ENCODE data around the gene BDKRB2. TPM values are rescaled to one million over a fixed set of nuclear protein-coding genes. Genes with fewer than 3 reads are reported as not detected.

BDKRB2 gene
- total RNA-seq, 1 donor from 2014 or later: 7.9 TPM

- no peak overlapping the region for H3K4me3 ChIP-seq
- no peaks in the 10 kb centered on the region for H3K36me3 ChIP-seq
- no peak for DNase-seq (ENCODE audit: low spot score in 2 of 2)
- intact Hi-C loops (cut with DNase I): no loop called here
- no peak overlapping the region for H3K27ac ChIP-seq
- H3K9me3 ChIP-seq: no peaks in the 10 kb centered on the region
- no peaks in the 10 kb centered on the region for H3K27me3 ChIP-seq
- TF ChIP-seq CTCF (IDR thresholded peaks at IDR 0.05): no peak
- H3K4me1 ChIP-seq: no peaks in the 10 kb centered on the region
These were observed 9.8 kb upstream of the BDKRB2 start for GRCh38 chr14:96194657-96195431.

- no peaks in the 10 kb centered on the region for H3K27me3 ChIP-seq
- no peaks in the 10 kb centered on the region for H3K36me3 ChIP-seq
- H3K4me1 ChIP-seq: no peaks in the 10 kb centered on the region
- H3K27ac ChIP-seq: no peak overlapping the region
- H3K4me3 ChIP-seq: no peak overlapping the region
- DNase-seq (ENCODE audit: low spot score in 2 of 2): no peak
- no peak for TF ChIP-seq CTCF (IDR thresholded peaks at IDR 0.05)
- intact Hi-C loops (cut with DNase I): no loop called here
- no peaks in the 10 kb centered on the region for H3K9me3 ChIP-seq
These were observed 9.1 kb upstream of the BDKRB2 start for GRCh38 chr14:96195441-96196081.

- no peak for DNase-seq (ENCODE audit: low spot score in 2 of 2)
- Histone ChIP-seq H3K36me3 (no peaks in the 10 kb centered on the region), H3K4me3 (no peak overlapping the region), H3K4me1 (no peaks in the 10 kb centered on the region), H3K27me3 (peaks cover under 1% of the 10 kb centered on the region), H3K9me3 (no peaks in the 10 kb centered on the region), H3K27ac (no peak overlapping the region)
- intact Hi-C loops (cut with DNase I): no loop called here
- no peak for TF ChIP-seq CTCF (IDR thresholded peaks at IDR 0.05)
These were observed 7.3 kb upstream of the BDKRB2 start for GRCh38 chr14:96197163-96197852.

- no peaks in the 10 kb centered on the region for H3K4me1 ChIP-seq
These were observed 6.7 kb upstream of the BDKRB2 start for GRCh38 chr14:96197969-96198368.

More at GRCh38 chr14:96197969-96198368, 6.7 kb upstream of the BDKRB2 start:
- Histone ChIP-seq H3K36me3 (no peaks in the 10 kb centered on the region), H3K9me3 (no peaks in the 10 kb centered on the region), H3K27ac (peak overlapping the region in 1 of 2 donors; percentile 34), H3K27me3 (peaks cover 5% of the 10 kb centered on the region), H3K4me3 (no peak overlapping the region)
- intact Hi-C loops (cut with DNase I): no loop called here
- no peak for TF ChIP-seq CTCF (IDR thresholded peaks at IDR 0.05)
- no peak for DNase-seq (ENCODE audit: low spot score in 2 of 2)
